WTC11 (cell line): ENCODE data around the gene CLEC4E.

Source experiments
- ATF3 ChIP-seq: sonication (generic); formaldehyde crosslinking; conservative IDR thresholded peaks from 2 replicates; pipeline ENCODE4 v1.8.1; 2022; ENCODE audit warnings: mild to moderate bottlenecking, missing genetic modification reagents
- PRRX2 ChIP-seq: fragments of 250-450 bp; sonication (Bioruptor Pico); IDR thresholded peaks from 2 replicates; pipeline ENCODE4 v1.8.0; 2021; ENCODE audit warnings: mild to moderate bottlenecking
- SMAD3 ChIP-seq: sonication (generic); formaldehyde crosslinking; IDR thresholded peaks from 2 replicates; pipeline ENCODE4 v1.8.0; 2022; ENCODE audit warnings: missing genetic modification reagents, mild to moderate bottlenecking, borderline replicate concordance
- SP1 ChIP-seq: sonication (generic); formaldehyde crosslinking; conservative IDR thresholded peaks from 2 replicates; pipeline ENCODE4 v1.8.1; 2022; ENCODE audit warnings: missing genetic modification reagents
- STAT6 ChIP-seq: sonication (generic); formaldehyde crosslinking; conservative IDR thresholded peaks from 2 replicates; pipeline ENCODE4 v1.8.1; 2023; ENCODE audit warnings: mild to moderate bottlenecking, low read depth, missing genetic modification reagents, moderate library complexity
- TCF7 ChIP-seq: sonication (generic); formaldehyde crosslinking; IDR thresholded peaks from 2 replicates; pipeline ENCODE4 v1.8.0; 2022; ENCODE audit warnings: mild to moderate bottlenecking, low read depth, missing genetic modification reagents, moderate library complexity
- ZNF121 ChIP-seq: sonication (generic); formaldehyde crosslinking; IDR thresholded peaks from 2 replicates; pipeline ENCODE4 v1.8.0; 2023; ENCODE audit warnings: missing genetic modification reagents
- ZSCAN18 ChIP-seq: fragments of 250-450 bp; sonication (Bioruptor Pico); IDR thresholded peaks from 2 replicates; pipeline ENCODE4 v2.1.2; 2022; ENCODE audit warnings: mild to moderate bottlenecking, moderate library complexity
- TF ChIP-seq, protein P1 (sequence below): fragments of 200-600 bp; IDR thresholded peaks from 2 replicates; pipeline ENCODE4 v1.8.0; 2022; ENCODE audit warnings: antibody characterized with exemption

- TF ChIP-seq SP1 (CRISPR knock-in tag): no peak
- TF ChIP-seq, protein P1, sequence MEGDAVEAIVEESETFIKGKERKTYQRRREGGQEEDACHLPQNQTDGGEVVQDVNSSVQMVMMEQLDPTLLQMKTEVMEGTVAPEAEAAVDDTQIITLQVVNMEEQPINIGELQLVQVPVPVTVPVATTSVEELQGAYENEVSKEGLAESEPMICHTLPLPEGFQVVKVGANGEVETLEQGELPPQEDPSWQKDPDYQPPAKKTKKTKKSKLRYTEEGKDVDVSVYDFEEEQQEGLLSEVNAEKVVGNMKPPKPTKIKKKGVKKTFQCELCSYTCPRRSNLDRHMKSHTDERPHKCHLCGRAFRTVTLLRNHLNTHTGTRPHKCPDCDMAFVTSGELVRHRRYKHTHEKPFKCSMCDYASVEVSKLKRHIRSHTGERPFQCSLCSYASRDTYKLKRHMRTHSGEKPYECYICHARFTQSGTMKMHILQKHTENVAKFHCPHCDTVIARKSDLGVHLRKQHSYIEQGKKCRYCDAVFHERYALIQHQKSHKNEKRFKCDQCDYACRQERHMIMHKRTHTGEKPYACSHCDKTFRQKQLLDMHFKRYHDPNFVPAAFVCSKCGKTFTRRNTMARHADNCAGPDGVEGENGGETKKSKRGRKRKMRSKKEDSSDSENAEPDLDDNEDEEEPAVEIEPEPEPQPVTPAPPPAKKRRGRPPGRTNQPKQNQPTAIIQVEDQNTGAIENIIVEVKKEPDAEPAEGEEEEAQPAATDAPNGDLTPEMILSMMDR: no peak
- no peak for TF ChIP-seq TCF7
- TF ChIP-seq PRRX2 (CRISPR knock-in tag): no peak
- TF ChIP-seq ATF3 (CRISPR knock-in tag): no peak
- TF ChIP-seq ZNF121 (CRISPR knock-in tag): no peak
- no peak for TF ChIP-seq ZSCAN18 (CRISPR knock-in tag)
- TF ChIP-seq SMAD3 (CRISPR knock-in tag): no peak
- TF ChIP-seq STAT6 (CRISPR knock-in tag): no peak
Measured at GRCh38 chr12:8501720-8502119, 39.0 kb downstream of the CLEC4E start.
